Transverse colon (tissue), 4 donors: ENCODE data around the gene KAT6B.

Source experiments
- CTCF ChIP-seq, 5 experiments: fragments of 200-600 bp in 3 of 5; fragments of 450-650 bp in 2 of 5; sonication (generic) in 3 of 5; IDR thresholded peaks; 1 replicate in 2 of 5; 2 replicates in 3 of 5; pipeline ENCODE4 v1.5.1; 2016 to 2017; ENCODE audit warnings: antibody characterized with exemption in 5 of 5, inconsistent platforms in 3 of 5, mild to moderate bottlenecking in 2 of 5, moderate library complexity in 1 of 5
- EP300 ChIP-seq: sonication (generic); formaldehyde crosslinking; IDR thresholded peaks from one replicate; pipeline ENCODE4 v1.6.1; 2017; ENCODE audit warnings: antibody characterized with exemption, low read depth
- POLR2AphosphoS5 ChIP-seq, 3 donors: sonication (generic); formaldehyde crosslinking; IDR thresholded peaks; one replicate each; pipeline ENCODE4 v1.6.1; 2016; ENCODE audit warnings: antibody characterized with exemption in 3 of 3

GRCh38 chr10:75007646-75008045, 181.2 kb downstream of the KAT6B start:
- TF ChIP-seq CTCF (IDR thresholded peaks at IDR 0.05), result no peak
- no peak for TF ChIP-seq POLR2AphosphoS5 (IDR thresholded peaks at IDR 0.05)
- no peak for TF ChIP-seq EP300
